ENCODE data around the gene SNX3.

DNA sequence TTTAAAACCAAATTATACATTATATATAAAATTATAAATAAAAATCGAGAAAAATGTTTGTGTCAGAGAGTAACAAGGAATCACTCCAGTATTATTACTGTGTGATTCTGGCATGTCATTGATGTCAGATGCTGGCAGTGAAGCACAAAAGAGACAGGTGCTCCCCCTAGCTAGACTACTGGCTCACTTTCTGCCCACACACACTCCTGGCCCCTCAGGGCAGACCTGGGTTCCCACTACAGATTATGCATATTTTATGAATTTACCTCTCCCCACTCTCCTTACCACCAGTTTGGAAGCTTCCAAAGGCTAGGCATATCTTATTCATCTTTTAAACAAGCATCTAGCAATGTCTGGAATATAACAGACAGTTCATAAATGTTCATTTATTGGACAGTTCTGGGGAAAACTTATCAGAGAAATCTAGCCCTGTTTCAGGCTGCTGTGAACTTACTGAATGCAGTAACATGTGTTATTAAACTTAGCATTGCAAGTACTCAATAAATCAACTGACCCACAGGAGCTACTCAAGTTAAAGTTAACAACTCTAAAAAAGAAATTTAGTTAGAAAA lies 12.8 kb downstream of the SNX3 start:
- TF ChIP-seq, protein P1, sequence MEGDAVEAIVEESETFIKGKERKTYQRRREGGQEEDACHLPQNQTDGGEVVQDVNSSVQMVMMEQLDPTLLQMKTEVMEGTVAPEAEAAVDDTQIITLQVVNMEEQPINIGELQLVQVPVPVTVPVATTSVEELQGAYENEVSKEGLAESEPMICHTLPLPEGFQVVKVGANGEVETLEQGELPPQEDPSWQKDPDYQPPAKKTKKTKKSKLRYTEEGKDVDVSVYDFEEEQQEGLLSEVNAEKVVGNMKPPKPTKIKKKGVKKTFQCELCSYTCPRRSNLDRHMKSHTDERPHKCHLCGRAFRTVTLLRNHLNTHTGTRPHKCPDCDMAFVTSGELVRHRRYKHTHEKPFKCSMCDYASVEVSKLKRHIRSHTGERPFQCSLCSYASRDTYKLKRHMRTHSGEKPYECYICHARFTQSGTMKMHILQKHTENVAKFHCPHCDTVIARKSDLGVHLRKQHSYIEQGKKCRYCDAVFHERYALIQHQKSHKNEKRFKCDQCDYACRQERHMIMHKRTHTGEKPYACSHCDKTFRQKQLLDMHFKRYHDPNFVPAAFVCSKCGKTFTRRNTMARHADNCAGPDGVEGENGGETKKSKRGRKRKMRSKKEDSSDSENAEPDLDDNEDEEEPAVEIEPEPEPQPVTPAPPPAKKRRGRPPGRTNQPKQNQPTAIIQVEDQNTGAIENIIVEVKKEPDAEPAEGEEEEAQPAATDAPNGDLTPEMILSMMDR (conservative IDR thresholded peaks at IDR 0.05): no peak
- no peak for TF ChIP-seq EZH2 (IDR thresholded peaks at IDR 0.05; ENCODE audit: low read depth)
